Measurements from ENCODE around the gene NEDD9. TPM values are rescaled to one million over a fixed set of nuclear protein-coding genes. Genes with fewer than 3 reads are reported as not detected.

The NEDD9 gene
- total RNA-seq, 6 donors from 2014 or later, result 122 to 334 (median 173) TPM

DNA sequence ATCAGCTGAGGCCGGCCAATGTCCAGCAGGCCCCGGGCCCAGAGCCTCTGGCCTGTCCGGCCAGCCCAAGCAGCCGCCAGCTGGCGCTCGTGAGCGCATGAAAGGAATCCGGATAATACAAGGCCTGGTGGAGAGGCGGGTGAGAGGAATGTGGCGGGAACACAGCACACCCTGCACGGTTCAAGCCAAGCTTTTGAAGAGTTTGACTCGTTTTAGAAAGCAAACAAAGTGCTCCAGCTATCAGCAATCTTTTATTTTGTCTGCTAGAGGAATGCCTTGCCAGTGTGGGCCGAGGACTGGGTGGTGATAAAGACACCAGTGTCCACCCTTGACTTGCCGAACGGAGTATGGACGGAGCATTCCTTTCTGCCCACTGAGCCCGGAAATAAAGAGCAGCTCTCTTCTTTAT is 9.3 kb upstream of the NEDD9 start:
- TF ChIP-seq POLR2AphosphoS5 (IDR thresholded peaks at IDR 0.05) (peak; percentile 19 to 43), EP300 (IDR thresholded peaks at IDR 0.05) (peak in 2 of 4 donors; percentile 4 to 54), POLR2A (IDR thresholded peaks at IDR 0.05) (peak in 1 of 4 donors; percentile 15)
- TF ChIP-seq, protein P1, sequence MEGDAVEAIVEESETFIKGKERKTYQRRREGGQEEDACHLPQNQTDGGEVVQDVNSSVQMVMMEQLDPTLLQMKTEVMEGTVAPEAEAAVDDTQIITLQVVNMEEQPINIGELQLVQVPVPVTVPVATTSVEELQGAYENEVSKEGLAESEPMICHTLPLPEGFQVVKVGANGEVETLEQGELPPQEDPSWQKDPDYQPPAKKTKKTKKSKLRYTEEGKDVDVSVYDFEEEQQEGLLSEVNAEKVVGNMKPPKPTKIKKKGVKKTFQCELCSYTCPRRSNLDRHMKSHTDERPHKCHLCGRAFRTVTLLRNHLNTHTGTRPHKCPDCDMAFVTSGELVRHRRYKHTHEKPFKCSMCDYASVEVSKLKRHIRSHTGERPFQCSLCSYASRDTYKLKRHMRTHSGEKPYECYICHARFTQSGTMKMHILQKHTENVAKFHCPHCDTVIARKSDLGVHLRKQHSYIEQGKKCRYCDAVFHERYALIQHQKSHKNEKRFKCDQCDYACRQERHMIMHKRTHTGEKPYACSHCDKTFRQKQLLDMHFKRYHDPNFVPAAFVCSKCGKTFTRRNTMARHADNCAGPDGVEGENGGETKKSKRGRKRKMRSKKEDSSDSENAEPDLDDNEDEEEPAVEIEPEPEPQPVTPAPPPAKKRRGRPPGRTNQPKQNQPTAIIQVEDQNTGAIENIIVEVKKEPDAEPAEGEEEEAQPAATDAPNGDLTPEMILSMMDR (IDR thresholded peaks at IDR 0.05), result peak; percentile 45 to 89 (median 72)
- WGBS, 2 donors, result 65 to 71% methylated on average over 15 to 17 of the region's 17 CpGs
- ATAC-seq (ENCODE audit: low FRiP score in 2 of 2), result peak; percentile 92 to 96
- no peaks in the 10 kb centered on the region for H3K9me3 ChIP-seq
- H3K4me1 ChIP-seq, result peaks cover 14 to 31% (median 22%) of the 10 kb centered on the region in 4 donors
- DNase-seq, result peak; percentile 89 to 95
- H3K27ac ChIP-seq, result peak overlapping the region; percentile 48 to 73 (median 70)
- no peak overlapping the region for H3K4me3 ChIP-seq
- H3K27me3 ChIP-seq, result no peaks in the 10 kb centered on the region
- no peaks in the 10 kb centered on the region for H3K36me3 ChIP-seq

DNA sequence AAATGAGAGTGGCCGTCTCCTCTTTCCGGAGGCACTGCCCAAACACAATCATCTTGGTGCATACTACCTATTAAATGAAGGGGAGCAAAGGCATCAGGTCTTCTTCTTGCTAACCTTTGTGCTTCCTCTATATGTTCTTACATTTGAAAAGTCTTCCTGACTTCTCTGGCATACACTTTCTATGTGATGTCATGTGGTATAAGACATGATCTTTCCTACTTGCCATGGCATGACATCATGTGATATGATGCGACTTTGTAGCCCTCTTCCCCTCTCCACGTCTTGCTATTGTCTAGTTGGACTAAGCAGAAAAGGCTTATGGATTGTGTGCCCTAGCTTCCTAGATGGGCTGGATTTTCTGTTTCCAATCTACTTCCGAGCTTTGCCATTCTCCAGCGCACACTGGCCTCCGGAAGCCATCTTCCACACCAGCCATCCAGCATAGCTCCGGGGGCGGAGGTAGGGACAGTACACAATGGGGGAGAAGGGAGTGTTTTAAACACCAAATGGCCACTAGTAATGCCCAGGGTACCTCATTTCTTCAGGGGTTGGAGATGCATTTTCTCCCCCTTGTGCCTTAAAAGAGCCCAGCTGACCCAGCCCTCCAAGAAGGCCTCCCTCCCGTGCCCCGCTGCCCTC is 8.8 kb upstream of the NEDD9 start:
- DNase-seq (no peak), ATAC-seq (ENCODE audit: low FRiP score in 2 of 2) (peak in 1 of 2 donors; percentile 7)
- no peak overlapping the region for H3K4me3 ChIP-seq
- H3K4me1 ChIP-seq, result peaks cover 19 to 36% (median 27%) of the 10 kb centered on the region in 4 donors
- H3K27ac ChIP-seq, result peak overlapping the region; percentile 48 to 73 (median 70)
- TF ChIP-seq EP300 (IDR thresholded peaks at IDR 0.05) (no peak), POLR2A (IDR thresholded peaks at IDR 0.05) (no peak), POLR2AphosphoS5 (IDR thresholded peaks at IDR 0.05) (no peak)
- TF ChIP-seq, protein P1 (IDR thresholded peaks at IDR 0.05), result no peak
- H3K36me3 ChIP-seq, result no peaks in the 10 kb centered on the region
- 85 to 86% methylated on average over 8 to 11 of the region's 11 CpGs for WGBS, 2 donors
- no peaks in the 10 kb centered on the region for H3K27me3 ChIP-seq
- no peaks in the 10 kb centered on the region for H3K9me3 ChIP-seq

DNA sequence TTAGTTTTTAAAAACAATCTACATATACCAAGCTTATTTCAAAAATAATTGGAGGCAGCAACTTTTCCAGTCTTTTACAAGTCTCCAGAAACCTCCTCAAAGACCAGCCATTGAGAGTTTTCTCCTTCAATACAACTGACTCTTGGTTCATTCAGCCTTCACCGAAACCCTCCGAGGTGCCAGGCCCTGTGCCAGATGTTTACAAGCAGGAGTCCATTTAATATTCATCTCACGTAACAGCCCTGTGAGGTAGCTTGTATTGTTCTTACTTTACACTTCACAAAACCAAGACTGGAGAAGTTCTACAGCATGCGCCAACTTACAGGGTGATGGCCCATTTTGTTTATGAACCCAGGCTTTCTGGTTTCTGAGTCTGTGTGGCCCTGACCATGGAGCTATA is 5.5 kb upstream of the NEDD9 start:
- Histone ChIP-seq H3K9me3 (no peaks in the 10 kb centered on the region), H3K27me3 (no peaks in the 10 kb centered on the region), H3K27ac (no peak overlapping the region), H3K36me3 (no peaks in the 10 kb centered on the region), H3K4me3 (no peak overlapping the region), H3K4me1 (peaks cover 37 to 51% (median 43%) of the 10 kb centered on the region in 4 donors)
- WGBS, 2 donors, result 94 to 95% methylated on average over 4 of the region's 4 CpGs
- ATAC-seq (ENCODE audit: low FRiP score in 2 of 2), result no peak
- DNase-seq, result no peak
- no peak for TF ChIP-seq POLR2A (IDR thresholded peaks at IDR 0.05)
- TF ChIP-seq, protein P1 (IDR thresholded peaks at IDR 0.05), result no peak
- TF ChIP-seq POLR2AphosphoS5 (IDR thresholded peaks at IDR 0.05), result no peak
- no peak for TF ChIP-seq EP300 (IDR thresholded peaks at IDR 0.05)

DNA sequence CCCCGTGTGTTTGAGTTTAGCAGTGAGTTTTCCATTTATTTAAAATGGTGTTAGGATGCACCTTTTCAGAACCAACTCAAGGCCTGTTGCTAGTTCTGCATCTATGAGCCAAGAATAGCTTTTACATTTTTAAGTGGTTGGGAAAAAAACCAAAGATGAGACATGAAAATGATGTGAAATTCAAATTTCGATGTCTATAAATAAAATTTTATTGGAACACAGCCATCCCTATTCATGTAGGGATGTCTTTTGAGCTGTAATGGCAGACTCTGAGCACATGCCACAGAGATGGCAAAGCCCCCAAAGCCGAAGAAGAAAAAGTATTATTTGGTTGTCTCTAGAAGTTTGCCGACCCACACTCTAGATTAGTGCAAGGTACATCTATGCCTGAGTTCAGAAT is 5.0 kb upstream of the NEDD9 start:
- TF ChIP-seq EP300 (IDR thresholded peaks at IDR 0.05) (no peak), POLR2A (IDR thresholded peaks at IDR 0.05) (no peak), POLR2AphosphoS5 (IDR thresholded peaks at IDR 0.05) (no peak)
- TF ChIP-seq, protein P1 (IDR thresholded peaks at IDR 0.05), result no peak
- H3K36me3 ChIP-seq, result no peaks in the 10 kb centered on the region
- no peak for DNase-seq
- peaks cover 37 to 46% (median 42%) of the 10 kb centered on the region in 4 donors for H3K4me1 ChIP-seq
- 84 to 94% methylated on average over 4 of the region's 4 CpGs for WGBS, 2 donors
- ATAC-seq (ENCODE audit: low FRiP score in 2 of 2), result no peak
- no peaks in the 10 kb centered on the region for H3K9me3 ChIP-seq
- H3K27me3 ChIP-seq, result no peaks in the 10 kb centered on the region
- H3K4me3 ChIP-seq, result no peak overlapping the region
- H3K27ac ChIP-seq, result peak overlapping the region in 2 of 4 donors; percentile 76 to 79

DNA sequence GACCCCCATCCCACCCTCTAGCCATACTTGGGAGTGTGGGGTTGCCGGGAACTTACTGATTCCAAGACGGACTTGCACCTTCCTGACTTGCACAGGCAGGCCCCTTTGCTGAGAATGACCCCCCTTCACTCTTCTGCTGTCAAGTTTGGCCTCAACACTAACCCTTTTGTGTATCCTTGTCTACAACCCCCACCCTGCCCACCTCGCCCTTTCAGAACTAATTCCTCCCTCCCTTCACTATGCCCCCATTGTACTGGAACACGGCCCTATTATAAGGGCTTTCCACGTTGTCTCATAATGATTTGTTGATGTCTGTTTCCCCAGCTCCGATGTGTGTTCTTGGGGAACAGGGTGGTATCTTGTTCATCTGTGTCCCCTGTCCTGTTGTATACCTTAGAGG is 4.4 kb upstream of the NEDD9 start:
- TF ChIP-seq, protein P1 (IDR thresholded peaks at IDR 0.05), result no peak
- TF ChIP-seq POLR2AphosphoS5 (IDR thresholded peaks at IDR 0.05) (no peak), EP300 (IDR thresholded peaks at IDR 0.05) (no peak), POLR2A (IDR thresholded peaks at IDR 0.05) (no peak)
- 70 to 86% methylated on average over 5 to 6 of the region's 6 CpGs for WGBS, 2 donors
- Histone ChIP-seq H3K4me1 (peaks cover 33 to 44% (median 37%) of the 10 kb centered on the region in 4 donors), H3K27ac (peak overlapping the region; percentile 13 to 79 (median 56)), H3K36me3 (no peaks in the 10 kb centered on the region), H3K9me3 (no peaks in the 10 kb centered on the region), H3K27me3 (no peaks in the 10 kb centered on the region), H3K4me3 (no peak overlapping the region)
- DNase-seq, result no peak
- no peak for ATAC-seq (ENCODE audit: low FRiP score in 2 of 2)

Measured in upper lobe of left lung (tissue), 6 donors.